IPS DF 6.9 (cell line): Measurements from ENCODE around the gene IL9.

Experiments used
- DNase-seq: peaks from one replicate; pipeline ENCODE4 v3.0.0-alpha.2; 2013; ENCODE audit warnings: low read depth, low spot score
- H3K27ac ChIP-seq: one replicate; pipeline ENCODE4 v1.5.1; 2013; ENCODE audit warnings: low read length, control low read depth
- H3K27me3 ChIP-seq: 2 replicates; pipeline ENCODE4 v1.6.1; 2013; ENCODE audit warnings: mild to moderate bottlenecking, low read length; ENCODE audit not compliant: control insufficient read depth, insufficient read depth
- H3K36me3 ChIP-seq: 2 replicates; pipeline ENCODE4 v1.6.1; 2013; ENCODE audit warnings: low read length; ENCODE audit not compliant: control insufficient read depth, insufficient read depth
- H3K4me1 ChIP-seq: 2 replicates; pipeline ENCODE4 v1.6.1; 2013; ENCODE audit warnings: low read length; ENCODE audit not compliant: control insufficient read depth, insufficient read depth
- H3K4me3 ChIP-seq: 2 replicates; pipeline ENCODE4 v1.5.1; 2013; ENCODE audit warnings: mild to moderate bottlenecking, low read length
- H3K9me3 ChIP-seq: 2 replicates; pipeline ENCODE4 v1.6.1; 2013; ENCODE audit warnings: low read length, inconsistent platforms; ENCODE audit not compliant: control insufficient read depth, insufficient read depth
- WGBS: extraction: QIAGEN DNeasy Blood & Tissue Kit; methylation state at CpG from one replicate; pipeline ENCODE4 v1.1.7; 2013; ENCODE audit warnings: mixed read lengths, missing lambda C conversion rate; ENCODE audit not compliant: insufficient read length, insufficient coverage; 5-methylcytosine and 5-hydroxymethylcytosine counted together

The IL9 gene

GRCh38 chr5:135881819-135882218 lies 13.8 kb downstream of the IL9 start:
- Histone ChIP-seq H3K36me3 (no peaks in the 10 kb centered on the region), H3K27me3 (no peaks in the 10 kb centered on the region), H3K4me1 (0 out of 2 replicates have a peak, but pooled peaks cover 1% of the 10 kb centered on the region), H3K27ac (no peak overlapping the region), H3K4me3 (no peak overlapping the region), H3K9me3 (no peaks in the 10 kb centered on the region)
- no peak for DNase-seq
- no CpG with 5 or more reads among the region's 3 CpGs for WGBS

- no peak for DNase-seq
- Histone ChIP-seq H3K9me3 (no peaks in the 10 kb centered on the region), H3K27me3 (no peaks in the 10 kb centered on the region), H3K4me1 (0 out of 2 replicates have a peak, but pooled peaks cover 1% of the 10 kb centered on the region), H3K36me3 (no peaks in the 10 kb centered on the region), H3K4me3 (no peak overlapping the region), H3K27ac (no peak overlapping the region)
- WGBS = no CpG with 5 or more reads among the region's 4 CpGs
These were observed 14.4 kb downstream of the IL9 start for GRCh38 chr5:135881244-135881643.

GRCh38 chr5:135880801-135881200 lies 14.8 kb downstream of the IL9 start:
- no peaks in the 10 kb centered on the region for H3K36me3 ChIP-seq
- DNase-seq = no peak
- WGBS = no CpG with 5 or more reads among the region's 7 CpGs
- no peaks in the 10 kb centered on the region for H3K27me3 ChIP-seq
- H3K27ac ChIP-seq = no peak overlapping the region
- H3K4me1 ChIP-seq = 0 out of 2 replicates have a peak, but pooled peaks cover 1% of the 10 kb centered on the region
- H3K9me3 ChIP-seq = no peaks in the 10 kb centered on the region
- no peak overlapping the region for H3K4me3 ChIP-seq

- WGBS = no CpG with 5 or more reads among the region's 3 CpGs
These were observed 15.4 kb downstream of the IL9 start for GRCh38 chr5:135880278-135880677.

GRCh38 chr5:135879591-135879990 lies 16.1 kb downstream of the IL9 start:
- no CpG with 5 or more reads among the region's 3 CpGs for WGBS
- no peaks in the 10 kb centered on the region for H3K27me3 ChIP-seq
- no peak overlapping the region for H3K4me3 ChIP-seq
- DNase-seq = no peak
- H3K36me3 ChIP-seq = no peaks in the 10 kb centered on the region
- no peaks in the 10 kb centered on the region for H3K9me3 ChIP-seq
- H3K27ac ChIP-seq = no peak overlapping the region
- H3K4me1 ChIP-seq = 0 out of 2 replicates have a peak, but pooled peaks cover 1% of the 10 kb centered on the region

More at GRCh38 chr5:135880278-135880677, 15.4 kb downstream of the IL9 start:
- H3K4me1 ChIP-seq = 0 out of 2 replicates have a peak, but pooled peaks cover 1% of the 10 kb centered on the region
- DNase-seq = peak; percentile 25
- H3K36me3 ChIP-seq = no peaks in the 10 kb centered on the region
- H3K9me3 ChIP-seq = no peaks in the 10 kb centered on the region
- H3K27me3 ChIP-seq = no peaks in the 10 kb centered on the region
- H3K4me3 ChIP-seq = no peak overlapping the region
- no peak overlapping the region for H3K27ac ChIP-seq

GRCh38 chr5:135878156-135878620 lies 17.5 kb downstream of the IL9 start:
- no peaks in the 10 kb centered on the region for H3K27me3 ChIP-seq
- no peak overlapping the region for H3K4me3 ChIP-seq
- no peaks in the 10 kb centered on the region for H3K9me3 ChIP-seq
- H3K36me3 ChIP-seq = no peaks in the 10 kb centered on the region
- no peak overlapping the region for H3K27ac ChIP-seq
- no peak for DNase-seq
- no CpG with 5 or more reads among the region's 4 CpGs for WGBS
- H3K4me1 ChIP-seq = 0 out of 2 replicates have a peak, but pooled peaks cover 1% of the 10 kb centered on the region

GRCh38 chr5:135877570-135878155 lies 18.0 kb downstream of the IL9 start:
- H3K36me3 ChIP-seq = no peaks in the 10 kb centered on the region
- no peak for DNase-seq
- 0 out of 2 replicates have a peak, but pooled peaks cover 1% of the 10 kb centered on the region for H3K4me1 ChIP-seq
- no peaks in the 10 kb centered on the region for H3K27me3 ChIP-seq
- H3K4me3 ChIP-seq = no peak overlapping the region
- H3K9me3 ChIP-seq = no peaks in the 10 kb centered on the region
- H3K27ac ChIP-seq = no peak overlapping the region
- no CpG with 5 or more reads among the region's 6 CpGs for WGBS

GRCh38 chr5:135876146-135876545 lies 19.5 kb downstream of the IL9 start:
- H3K36me3 ChIP-seq = no peaks in the 10 kb centered on the region
- H3K9me3 ChIP-seq = no peaks in the 10 kb centered on the region
- H3K4me1 ChIP-seq = 0 out of 2 replicates have a peak, but pooled peaks cover 1% of the 10 kb centered on the region
- no peak for DNase-seq
- no peak overlapping the region for H3K27ac ChIP-seq
- no peak overlapping the region for H3K4me3 ChIP-seq
- WGBS = no CpG with 5 or more reads among the region's 5 CpGs
- H3K27me3 ChIP-seq = no peaks in the 10 kb centered on the region

- no CpG with 5 or more reads among the region's 3 CpGs for WGBS
- H3K4me3 ChIP-seq = no peak overlapping the region
- H3K27ac ChIP-seq = no peak overlapping the region
- no peak for DNase-seq
- no peaks in the 10 kb centered on the region for H3K9me3 ChIP-seq
- no peaks in the 10 kb centered on the region for H3K27me3 ChIP-seq
- H3K36me3 ChIP-seq = no peaks in the 10 kb centered on the region
- H3K4me1 ChIP-seq = no peaks in the 10 kb centered on the region
These were observed 20.1 kb downstream of the IL9 start for GRCh38 chr5:135875567-135875966.

GRCh38 chr5:135874461-135874860 lies 21.2 kb downstream of the IL9 start:
- Histone ChIP-seq H3K27me3 (no peaks in the 10 kb centered on the region), H3K9me3 (no peaks in the 10 kb centered on the region), H3K27ac (no peak overlapping the region), H3K4me3 (no peak overlapping the region), H3K4me1 (no peaks in the 10 kb centered on the region), H3K36me3 (no peaks in the 10 kb centered on the region)
- WGBS = no CpG with 5 or more reads among the region's 3 CpGs
- DNase-seq = no peak

GRCh38 chr5:135873831-135874230 lies 21.8 kb downstream of the IL9 start:
- DNase-seq = no peak
- H3K27me3 ChIP-seq = no peaks in the 10 kb centered on the region
- no peaks in the 10 kb centered on the region for H3K36me3 ChIP-seq
- H3K9me3 ChIP-seq = no peaks in the 10 kb centered on the region
- H3K4me3 ChIP-seq = no peak overlapping the region
- H3K4me1 ChIP-seq = no peaks in the 10 kb centered on the region
- WGBS = no CpG with 5 or more reads among the region's 5 CpGs
- no peak overlapping the region for H3K27ac ChIP-seq
